Breast epithelium (tissue), 4 donors: ENCODE data around the gene SPINT2. TPM values are rescaled to one million over a fixed set of nuclear protein-coding genes. Genes with fewer than 3 reads are reported as not detected.
A peak's percentile ranks its signal among the peaks of the same experiment; 100 is the strongest.

ENCODE experiments used
- DNase-seq, 2 donors: peaks; one replicate each; pipeline ENCODE4 v3.0.0-alpha.2; 2019; ENCODE audit warnings: low spot score in 2 of 2
- H3K27ac ChIP-seq, 2 donors: fragments of 200-600 bp; sonication (generic) in 1 of 2; one replicate each; pipeline ENCODE4 v1.5.1; 2016 to 2019; ENCODE audit warnings: mild to moderate bottlenecking in 1 of 2
- H3K27me3 ChIP-seq, 2 donors: fragments of 200-600 bp; sonication (generic) in 1 of 2; one replicate each; pipeline versions ENCODE4 v1.5.1 to v1.6.0; 2017 to 2019; ENCODE audit warnings: control low read depth in 1 of 2, mild to moderate bottlenecking in 1 of 2
- H3K36me3 ChIP-seq: fragments of 200-600 bp; one replicate; pipeline ENCODE4 v1.5.1; 2019
- H3K4me1 ChIP-seq, 2 donors: fragments of 200-600 bp; sonication (generic); one replicate each; pipeline ENCODE4 v1.5.1; 2016 to 2019; ENCODE audit warnings: control low read depth in 1 of 2
- H3K4me3 ChIP-seq, 3 donors: fragments of 200-600 bp; sonication (generic); 1 replicate in 2 of 3; 2 replicates in 1 of 3; pipeline ENCODE4 v1.5.1; 2016 to 2019; ENCODE audit warnings: mild to moderate bottlenecking in 3 of 3, moderate library complexity in 2 of 3
- H3K9me3 ChIP-seq, 2 donors: fragments of 200-600 bp; sonication (generic) in 1 of 2; one replicate each; pipeline ENCODE4 v1.5.1; 2016 to 2019; ENCODE audit warnings: control low read depth in 1 of 2
- CTCF ChIP-seq, 3 donors: fragments of 450-650 bp; IDR thresholded peaks; one replicate each; pipeline ENCODE4 v1.5.1; 2016 to 2017; ENCODE audit warnings: antibody characterized with exemption in 3 of 3, mild to moderate bottlenecking in 3 of 3, moderate library complexity in 3 of 3
- POLR2A ChIP-seq: fragments of 450-650 bp; IDR thresholded peaks from one replicate; pipeline ENCODE4 v1.6.1; 2016; ENCODE audit warnings: antibody characterized with exemption, mild to moderate bottlenecking, moderate library complexity
- POLR2AphosphoS5 ChIP-seq, 3 donors: sonication (generic); formaldehyde crosslinking; IDR thresholded peaks; one replicate each; pipeline ENCODE4 v1.6.1; 2017; ENCODE audit warnings: antibody characterized with exemption in 3 of 3
- intact Hi-C: fragments of 100-400 bp; cut with DNase I; formaldehyde crosslinking; loops from one replicate; pipeline ENCODE4 v1.15.1; 2023; ENCODE audit warnings: low total_unique reads
- total RNA-seq, 3 donors: library from RNA; depleted of rRNA; stranded (reverse); fragments of >200 nt; gene quantifications; one replicate each; pipeline ENCODE4 v1.1.0, GENCODE V29; 2016

SPINT2 gene
- total RNA-seq, 3 donors from 2014 or later: 17.1 to 639 (median 492) TPM

DNA sequence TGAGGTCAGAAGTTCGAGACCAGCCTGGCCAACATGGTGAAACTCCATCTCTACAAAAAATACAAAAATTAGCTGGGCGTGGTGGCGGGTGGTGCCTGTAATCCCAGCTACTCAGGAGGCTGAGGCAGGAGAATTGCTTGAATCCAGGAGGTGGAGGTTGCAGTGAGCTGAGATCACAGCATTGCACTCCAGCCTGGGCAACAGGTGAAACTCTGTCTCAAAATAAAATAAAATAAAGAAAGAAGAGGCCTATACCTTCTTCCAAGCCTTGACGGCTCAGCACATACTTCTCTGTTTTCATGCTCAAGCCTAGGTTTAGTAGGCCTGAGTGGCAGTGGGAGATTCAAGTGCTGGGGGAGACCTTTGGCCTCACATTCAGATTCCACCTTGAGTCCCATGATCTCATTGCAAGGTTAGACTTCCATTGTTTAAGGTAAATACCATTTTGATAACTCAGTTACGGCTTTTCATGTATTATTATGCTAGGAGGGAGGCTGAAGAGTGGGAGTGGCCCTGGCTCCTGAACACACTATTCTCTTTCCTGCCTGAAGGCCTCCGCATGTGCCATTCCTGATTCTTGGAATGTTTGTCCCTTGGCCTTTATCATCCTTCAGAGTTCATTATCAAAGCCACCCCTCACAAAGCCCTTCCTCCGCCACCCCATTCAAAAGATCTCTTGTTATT is 1.6 kb upstream of the SPINT2 start:
- Histone ChIP-seq H3K27me3 (no peaks in the 10 kb centered on the region), H3K27ac (no peak overlapping the region)

DNA sequence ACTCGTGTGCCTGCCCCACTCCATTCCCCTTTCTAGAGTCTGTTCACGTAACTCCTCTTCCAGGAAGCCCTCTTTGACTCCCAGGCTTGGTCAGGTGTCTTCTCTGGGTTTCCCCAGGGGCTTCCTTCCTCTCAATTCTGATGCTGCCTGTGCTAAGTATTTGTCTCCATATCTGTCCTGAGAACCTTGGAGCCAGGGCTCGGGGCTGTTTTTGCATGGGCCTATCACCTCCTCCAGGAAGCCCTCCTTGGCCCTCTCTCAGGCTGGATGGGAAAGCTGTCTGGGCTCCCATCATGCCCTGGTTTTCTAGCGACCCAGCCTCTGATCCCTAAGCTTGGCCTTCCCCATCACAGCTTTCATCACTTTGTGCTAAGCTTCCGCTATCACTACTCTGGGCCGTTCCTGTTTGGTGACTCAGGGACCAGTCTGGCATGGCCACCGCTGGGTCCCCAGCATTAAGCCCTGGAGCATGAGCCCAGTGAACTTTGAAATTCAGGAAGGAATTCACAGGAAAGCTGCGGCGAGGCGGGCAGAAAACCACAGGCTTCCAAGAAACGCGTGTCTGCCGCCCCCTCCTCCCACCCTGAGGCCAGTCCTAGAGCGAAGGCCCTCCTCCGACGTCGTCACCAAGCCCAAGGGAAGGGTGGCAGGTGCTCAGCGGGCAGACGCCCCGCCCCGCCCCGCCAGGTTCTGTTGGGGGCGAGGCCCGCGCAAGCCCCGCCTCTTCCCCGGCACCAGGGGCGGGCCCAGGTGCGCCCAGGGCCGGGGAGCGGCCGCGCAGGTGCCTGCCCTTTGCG is 486 bp upstream of the SPINT2 start:
- TF ChIP-seq POLR2AphosphoS5 (IDR thresholded peaks at IDR 0.05) (peak in 1 of 3 donors; percentile 9), POLR2A (no peak), CTCF (IDR thresholded peaks at IDR 0.05) (no peak)
- Histone ChIP-seq H3K27me3 (no peaks in the 10 kb centered on the region), H3K4me3 (peak overlapping the region; percentile 44 to 89 (median 67)), H3K27ac (peak overlapping the region; percentile 97 to 98), H3K36me3 (no peaks in the 10 kb centered on the region), H3K4me1 (peaks cover 0 to 6% of the 10 kb centered on the region in 2 donors), H3K9me3 (no peaks in the 10 kb centered on the region)
- peak in 1 of 2 donors; percentile 95 for DNase-seq
- intact Hi-C loops: no loop called here

More for the DNA sequence above, 1.6 kb upstream of the SPINT2 start:
- peaks cover 0 to 6% of the 10 kb centered on the region in 2 donors for H3K4me1 ChIP-seq
- H3K36me3 ChIP-seq: no peaks in the 10 kb centered on the region
- intact Hi-C loops: no loop called here
- no peak overlapping the region for H3K4me3 ChIP-seq
- DNase-seq: no peak
- TF ChIP-seq CTCF (IDR thresholded peaks at IDR 0.05) (no peak), POLR2A (no peak), POLR2AphosphoS5 (IDR thresholded peaks at IDR 0.05) (no peak)
- no peaks in the 10 kb centered on the region for H3K9me3 ChIP-seq

DNA sequence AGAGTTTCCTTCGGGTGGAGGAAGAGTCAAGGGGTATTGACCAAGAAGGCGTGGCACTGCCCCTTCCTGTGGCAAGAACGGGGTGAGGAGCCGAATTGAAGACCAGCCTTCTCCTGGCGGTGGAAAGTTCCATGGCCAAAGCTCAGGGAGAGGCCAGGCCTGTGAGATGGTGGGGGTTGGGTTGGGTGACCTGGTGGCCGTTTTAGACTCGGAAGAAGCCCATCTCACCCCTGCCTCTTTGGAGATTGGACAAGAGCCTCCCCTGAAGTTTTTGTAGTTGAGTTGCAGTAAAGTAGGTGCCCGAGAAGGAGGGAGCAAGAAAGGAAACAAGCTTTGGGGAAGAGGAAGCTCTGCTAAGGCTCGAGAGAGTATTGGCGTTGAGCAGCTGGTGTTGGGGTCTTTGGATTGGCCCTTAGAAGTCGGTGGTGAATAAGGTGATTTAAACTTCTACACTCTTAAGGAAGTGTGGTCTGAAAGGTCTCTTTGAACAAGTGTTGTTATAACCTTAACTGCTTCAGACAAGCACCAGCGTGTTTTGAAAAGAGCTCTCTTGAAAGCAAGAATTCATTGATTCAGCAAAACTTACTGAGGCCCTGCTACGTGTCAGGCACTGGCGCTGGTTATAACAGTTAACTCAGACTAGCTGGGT is 964 bp downstream of the SPINT2 start:
- H3K9me3 ChIP-seq: no peaks in the 10 kb centered on the region
- H3K36me3 ChIP-seq: no peaks in the 10 kb centered on the region
- H3K4me3 ChIP-seq: peak overlapping the region; percentile 44 to 89 (median 67)
- peak overlapping the region; percentile 97 to 98 for H3K27ac ChIP-seq
- intact Hi-C loops: no loop called here
- no peaks in the 10 kb centered on the region for H3K27me3 ChIP-seq
- peak in 1 of 2 donors; percentile 52 for DNase-seq
- TF ChIP-seq POLR2AphosphoS5 (IDR thresholded peaks at IDR 0.05) (no peak), POLR2A (no peak), CTCF (IDR thresholded peaks at IDR 0.05) (no peak)
- H3K4me1 ChIP-seq: peaks cover 0 to 6% of the 10 kb centered on the region in 2 donors

DNA sequence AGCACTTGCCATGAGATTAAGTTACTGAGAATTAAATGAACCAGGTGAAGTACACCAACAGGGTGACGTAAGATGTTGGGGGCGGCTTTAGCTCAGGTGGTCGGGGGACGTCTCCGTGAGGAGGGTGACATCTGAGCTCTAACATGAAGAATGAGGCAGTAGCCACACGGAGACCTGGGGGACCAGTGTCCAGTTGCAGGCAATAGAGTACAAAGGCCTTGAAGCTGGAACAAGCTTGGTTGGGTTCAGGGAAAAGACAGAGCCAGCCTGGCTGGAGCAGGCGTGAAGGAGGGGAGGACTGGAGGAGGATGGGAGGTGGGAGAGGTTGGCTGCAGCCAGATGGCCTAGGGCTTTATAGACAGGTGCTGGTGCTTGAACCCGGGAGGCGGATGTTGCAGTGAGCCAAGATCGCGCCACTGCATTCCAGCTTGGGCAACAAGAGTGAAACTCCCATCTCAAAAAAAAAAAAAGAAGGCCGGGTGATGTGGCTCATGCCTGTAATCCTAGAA is 1.6 kb downstream of the SPINT2 start:
- H3K4me3 ChIP-seq: peak overlapping the region in 2 of 3 donors; percentile 67 to 89
- H3K27me3 ChIP-seq: no peaks in the 10 kb centered on the region
- TF ChIP-seq POLR2A (no peak), POLR2AphosphoS5 (IDR thresholded peaks at IDR 0.05) (peak in 1 of 3 donors; percentile 32)
- peaks cover 0 to 6% of the 10 kb centered on the region in 2 donors for H3K4me1 ChIP-seq
- intact Hi-C loops: no loop called here
- no peaks in the 10 kb centered on the region for H3K36me3 ChIP-seq
- DNase-seq: peak; percentile 59 to 67
- H3K9me3 ChIP-seq: no peaks in the 10 kb centered on the region
- H3K27ac ChIP-seq: peak overlapping the region; percentile 97 to 98

DNA sequence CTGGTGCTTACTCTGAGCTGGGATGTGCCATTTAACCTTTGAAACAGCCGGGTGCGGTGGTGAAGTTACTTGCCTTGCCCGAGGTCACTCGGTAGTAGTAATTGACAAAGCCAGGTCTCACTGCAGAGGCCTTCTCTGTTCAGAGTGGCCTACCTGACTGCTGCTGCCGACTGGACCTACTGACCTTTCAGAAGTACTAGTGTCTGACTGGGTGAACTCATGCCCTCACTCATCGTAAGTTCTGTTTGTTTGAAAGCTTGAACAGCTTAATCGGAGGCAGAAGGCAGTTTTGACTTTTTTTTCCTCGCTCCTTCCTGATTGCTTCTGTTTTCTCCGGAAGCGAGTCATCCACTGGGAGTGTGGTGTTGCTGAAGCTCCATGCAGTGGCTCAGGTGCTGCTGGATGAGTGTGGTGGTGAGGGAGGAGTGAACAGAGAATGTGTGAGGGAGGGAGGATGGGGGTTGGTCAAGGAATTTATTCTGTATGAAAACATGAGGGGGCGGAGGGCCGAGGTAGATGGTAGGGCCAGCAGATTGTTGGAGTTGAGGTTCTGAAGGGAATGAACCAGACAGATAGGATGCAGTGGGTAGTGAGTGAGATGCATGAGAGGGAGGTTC is 2.7 kb downstream of the SPINT2 start:
- intact Hi-C loops: no loop called here
- peaks cover 0 to 6% of the 10 kb centered on the region in 2 donors for H3K4me1 ChIP-seq
- no peaks in the 10 kb centered on the region for H3K27me3 ChIP-seq
- no peaks in the 10 kb centered on the region for H3K36me3 ChIP-seq
- H3K27ac ChIP-seq: peak overlapping the region; percentile 97 to 98
- no peaks in the 10 kb centered on the region for H3K9me3 ChIP-seq
- DNase-seq: peak in 1 of 2 donors; percentile 52
- H3K4me3 ChIP-seq: peak overlapping the region in 2 of 3 donors; percentile 67 to 89
- TF ChIP-seq CTCF (IDR thresholded peaks at IDR 0.05): no peak
- TF ChIP-seq POLR2A: no peak
- TF ChIP-seq POLR2AphosphoS5 (IDR thresholded peaks at IDR 0.05): no peak
